IMR-90 (cell line): ENCODE data around the gene HYAL4. TPM values are rescaled to one million over a fixed set of nuclear protein-coding genes. Genes with fewer than 3 reads are reported as not detected.

Experiments
- ATAC-seq: fragments of 200-7000 bp; cut with Tn5 transposase; 2 replicates; pipeline ENCODE4 v1.9.1; 2020; ENCODE audit warnings: low read depth, mild to moderate bottlenecking, moderate library complexity
- BruUV-seq: library from RNA; stranded (reverse); fragments of 400-500 nt; replicated peaks from 2 replicates; lab custom pipeline; 2021; lab: Mats Ljungman, UMichigan
- CTCF ChIA-PET: fragments of 300-600 bp; formaldehyde crosslinking; extraction: SDS; loops from one replicate; lab custom pipeline; 2021; ENCODE audit warnings: antibody characterized with exemption; lab: Yijun Ruan, JAX
- POLR2A ChIA-PET: fragments of 300-600 bp; sonication (Branson Sonifier 250); formaldehyde crosslinking; loops from one replicate; lab custom pipeline; 2022; ENCODE audit warnings: antibody characterized with exemption; ENCODE audit not compliant: unreplicated experiment; lab: Charles Lee
- DNase-seq: peaks from one replicate; pipeline ENCODE4 v3.0.0; 2013
- H2AFZ ChIP-seq: replicated peaks from 2 replicates; pipeline ENCODE3; 2013; ENCODE audit warnings: low read length, mild to moderate bottlenecking; ENCODE audit not compliant: poor library complexity
- H2AK5ac ChIP-seq: 2 replicates; pipeline ENCODE4 v1.6.1; 2013; ENCODE audit warnings: low read depth, low read length, inconsistent platforms
- H2AK9ac ChIP-seq: replicated peaks from 2 replicates; pipeline ENCODE3; 2013; ENCODE audit warnings: mild to moderate bottlenecking, low read depth, low read length, moderate library complexity; ENCODE audit not compliant: poor library complexity
- H2BK120ac ChIP-seq: 2 replicates; pipeline ENCODE4 v1.6.1; 2013; ENCODE audit warnings: low read depth, low read length, inconsistent platforms
- H2BK15ac ChIP-seq: 3 replicates; pipeline ENCODE4 v1.6.1; 2013; ENCODE audit warnings: low read depth, low read length, inconsistent platforms
- H2BK20ac ChIP-seq: 2 replicates; pipeline ENCODE4 v1.6.1; 2013; ENCODE audit warnings: low read depth, mild to moderate bottlenecking, inconsistent platforms, low read length, moderate library complexity
- H2BK5ac ChIP-seq: 2 replicates; pipeline ENCODE4 v1.6.1; 2013; ENCODE audit warnings: mild to moderate bottlenecking, low read depth, low read length, inconsistent platforms; ENCODE audit not compliant: poor library complexity, severe bottlenecking
- H3K14ac ChIP-seq: replicated peaks from 2 replicates; pipeline ENCODE4 v1.6.1; 2013; ENCODE audit warnings: low read depth, low read length, inconsistent platforms
- H3K18ac ChIP-seq: 2 replicates; pipeline ENCODE4 v1.6.1; 2013; ENCODE audit warnings: low read depth, low read length, control low read depth
- H3K23ac ChIP-seq: 2 replicates; pipeline ENCODE4 v1.6.1; 2013; ENCODE audit warnings: low read depth, low read length, inconsistent platforms
- H3K27ac ChIP-seq: 2 replicates; pipeline ENCODE4 v1.5.1; 2013; ENCODE audit warnings: mild to moderate bottlenecking, control low read depth, low read length; ENCODE audit not compliant: insufficient read depth
- H3K27me3 ChIP-seq: 2 replicates; pipeline ENCODE4 v1.6.1; 2013; ENCODE audit warnings: low read length; ENCODE audit not compliant: control insufficient read depth, insufficient read depth
- H3K36me3 ChIP-seq: 2 replicates; pipeline ENCODE4 v1.6.1; 2013; ENCODE audit warnings: low read length, mixed read lengths; ENCODE audit not compliant: control insufficient read depth, insufficient read depth
- H3K4ac ChIP-seq: 2 replicates; pipeline ENCODE4 v1.6.1; 2013; ENCODE audit warnings: low read depth, low read length, inconsistent platforms
- H3K4me1 ChIP-seq: 2 replicates; pipeline ENCODE4 v1.6.1; 2013; ENCODE audit warnings: low read length, mixed read lengths; ENCODE audit not compliant: control insufficient read depth, insufficient read depth
- H3K4me2 ChIP-seq: 2 replicates; pipeline ENCODE4 v1.6.1; 2013; ENCODE audit warnings: low read depth, mild to moderate bottlenecking, control low read depth, low read length, moderate library complexity
- H3K4me3 ChIP-seq: 2 replicates; pipeline ENCODE4 v1.5.1; 2013; ENCODE audit warnings: low read depth, mild to moderate bottlenecking, control low read depth, low read length, moderate library complexity; ENCODE audit not compliant: insufficient read depth
- H3K56ac ChIP-seq: 2 replicates; pipeline ENCODE4 v1.6.1; 2013; ENCODE audit warnings: low read length, inconsistent platforms; ENCODE audit not compliant: insufficient read depth; ENCODE audit errors: extremely low read depth
- H3K79me1 ChIP-seq, 2 experiments: 2 replicates each; pipeline ENCODE4 v1.6.1; 2013; ENCODE audit warnings: low read length in 2 of 2, inconsistent platforms in 1 of 2, low read depth in 1 of 2
- H3K9ac ChIP-seq: 2 replicates; pipeline ENCODE4 v1.6.1; 2013; ENCODE audit warnings: low read depth, low read length, control low read depth
- H3K9me1 ChIP-seq: 2 replicates; pipeline ENCODE4 v1.6.1; 2013; ENCODE audit warnings: low read length, inconsistent platforms; ENCODE audit not compliant: insufficient read depth
- H3K9me3 ChIP-seq: 2 replicates; pipeline ENCODE4 v1.6.1; 2013; ENCODE audit warnings: low read length; ENCODE audit not compliant: control insufficient read depth, insufficient read depth
- H4K20me1 ChIP-seq: 2 replicates; pipeline ENCODE4 v1.6.1; 2013; ENCODE audit warnings: low read length, inconsistent platforms; ENCODE audit not compliant: insufficient read depth
- H4K5ac ChIP-seq: 2 replicates; pipeline ENCODE4 v1.6.1; 2013; ENCODE audit warnings: mild to moderate bottlenecking, low read depth, low read length, control low read depth
- H4K8ac ChIP-seq, 2 experiments: 2 replicates each; pipeline ENCODE4 v1.6.1; 2013; ENCODE audit warnings: low read depth in 2 of 2, low read length in 2 of 2, control low read depth in 1 of 2, inconsistent platforms in 1 of 2
- H4K91ac ChIP-seq: 2 replicates; pipeline ENCODE4 v1.6.1; 2013; ENCODE audit warnings: low read depth, low read length, inconsistent platforms; ENCODE audit not compliant: insufficient read depth
- CHD1 ChIP-seq: IDR thresholded peaks from 2 replicates; pipeline ENCODE4 v1.6.1; 2012; ENCODE audit warnings: low read depth, low read length, improper control_type of control experiment
- FOS ChIP-seq: fragments of 150-350 bp; IDR thresholded peaks from 2 replicates; pipeline ENCODE4 v1.6.1; 2016; ENCODE audit warnings: low read depth, low read length
- MAZ ChIP-seq: IDR thresholded peaks from 2 replicates; pipeline ENCODE4 v1.6.1; 2012; ENCODE audit warnings: low read depth, mild to moderate bottlenecking, low read length, improper control_type of control experiment, moderate library complexity, borderline replicate concordance
- MXI1 ChIP-seq: IDR thresholded peaks from 2 replicates; pipeline ENCODE4 v1.6.1; 2012; ENCODE audit warnings: low read depth, mild to moderate bottlenecking, low read length, moderate library complexity, borderline replicate concordance
- POLR2A ChIP-seq: IDR thresholded peaks from 2 replicates; pipeline ENCODE4 v1.6.1; 2012; ENCODE audit warnings: mild to moderate bottlenecking, low read depth, low read length
- RCOR1 ChIP-seq: IDR thresholded peaks from 2 replicates; pipeline ENCODE4 v1.6.1; 2012; ENCODE audit warnings: mild to moderate bottlenecking, low read length, improper control_type of control experiment; ENCODE audit not compliant: insufficient replicate concordance
- RFX5 ChIP-seq: IDR thresholded peaks from 2 replicates; pipeline ENCODE4 v1.8.0; 2012; ENCODE audit warnings: low read depth, mild to moderate bottlenecking, low read length, moderate library complexity
- USF2 ChIP-seq: fragments of 150-350 bp; IDR thresholded peaks from 2 replicates; pipeline ENCODE4 v1.6.1; 2017; ENCODE audit warnings: mild to moderate bottlenecking, antibody characterized with exemption, low read length, low read depth
- WGBS, 2 experiments: methylation state at CpG; one replicate each; pipeline versions ENCODE4 v1.1.5 to v1.1.7; 2013; ENCODE audit warnings: missing lambda C conversion rate in 2 of 2; ENCODE audit not compliant: insufficient read length in 1 of 2; ENCODE audit errors: extremely low coverage in 2 of 2; 5-methylcytosine and 5-hydroxymethylcytosine counted together
- dilution Hi-C: fragments of 300-500 bp; cut with HindIII; formaldehyde crosslinking; loops from one replicate; pipeline ENCODE4 v1.14.3; 2018; ENCODE audit warnings: low sequenced_read_pairs; ENCODE audit not compliant: unreplicated experiment
- in situ Hi-C: fragments of 300-500 bp; cut with MboI; formaldehyde crosslinking; loops from 3 replicates; pipeline ENCODE4 v1.14.3; 2019; ENCODE audit warnings: low sequenced_read_pairs, inconsistent platforms, mixed read lengths
- intact Hi-C: fragments of 100-400 bp; cut with micrococcal nuclease; formaldehyde crosslinking; loops from 2 replicates; pipeline ENCODE4 v1.10.0; 2022
- polyA plus RNA-seq, 3 experiments: library from polyadenylated mRNA; depleted of rRNA; stranded (reverse); fragments of >200 nt; gene quantifications; 2 replicates each; pipeline ENCODE4 v1.2.3, GENCODE V29; 2012; ENCODE audit warnings: low replicate concordance in 1 of 3
- total RNA-seq: library from RNA; depleted of rRNA; stranded (reverse); fragments of >200 nt; gene quantifications from 2 replicates; pipeline ENCODE4 v1.2.3, GENCODE V29; 2012

HYAL4 gene
- total and polyA plus RNA-seq, 2 of the 4 experiments (the other 2 are of a cell fraction), result not detected

- in situ Hi-C loops, result no loop called here
- Histone ChIP-seq H2BK20ac (no peak overlapping the region), H3K23ac (no peak overlapping the region), H3K18ac (no peak overlapping the region), H3K4me1 (no peaks in the 10 kb centered on the region), H4K8ac (no peak overlapping the region), H2BK15ac (no peak overlapping the region), H2AK9ac (no peak overlapping the region), H3K9me1 (no peaks in the 10 kb centered on the region), H2BK120ac (no peak overlapping the region), H3K4me2 (no peak overlapping the region), H3K56ac (no peak overlapping the region), H3K9ac (no peak overlapping the region), H2AFZ (no peak overlapping the region), H3K14ac (no peak overlapping the region), H4K5ac (no peak overlapping the region), H4K20me1 (no peaks in the 10 kb centered on the region), H3K9me3 (no peaks in the 10 kb centered on the region), H3K79me1 (no peaks in the 10 kb centered on the region), H2BK5ac (no peak overlapping the region), H2AK5ac (no peak overlapping the region), H3K27me3 (no peaks in the 10 kb centered on the region), H3K27ac (no peak overlapping the region), H3K4me3 (no peak overlapping the region), H3K4ac (no peak overlapping the region), H3K36me3 (no peaks in the 10 kb centered on the region), H4K91ac (no peak overlapping the region)
- TF ChIP-seq FOS (no peak), MXI1 (no peak), RFX5 (no peak), CHD1 (no peak), USF2 (no peak), MAZ (no peak), RCOR1 (no peak), POLR2A (no peak)
- 70% methylated on average over 2 of the region's 8 CpGs; no CpG with 5 or more reads in 1 of the 2 experiments for WGBS, 2 experiments
- no peak for DNase-seq
- ATAC-seq, result no peak
- intact Hi-C loops, result no loop called here
- ChIA-PET POLR2A (no interaction called here), CTCF (no interaction called here)
- dilution Hi-C loops, result no loop called here
- no TSS peak for BruUV-seq
Measured at GRCh38 chr7:123918309-123918708, 73.3 kb downstream of the HYAL4 start.
